Colonic mucosa (tissue), 4 donors: ENCODE results near the gene JAZF1. TPM values are rescaled to one million over a fixed set of nuclear protein-coding genes. Genes with fewer than 3 reads are reported as not detected.

Source experiments
- DNase-seq: peaks from one replicate; pipeline ENCODE4 v3.0.0-alpha.2; 2020
- H3K27ac ChIP-seq: fragments of 200-600 bp; one replicate; pipeline ENCODE4 v1.8.0; 2021
- H3K27me3 ChIP-seq: fragments of 200-600 bp; one replicate; pipeline ENCODE4 v1.8.0; 2021
- H3K36me3 ChIP-seq: fragments of 200-600 bp; one replicate; pipeline ENCODE4 v1.8.0; 2021
- H3K4me1 ChIP-seq: fragments of 200-600 bp; one replicate; pipeline ENCODE4 v1.8.0; 2021; ENCODE audit warnings: mild to moderate bottlenecking
- H3K4me3 ChIP-seq: fragments of 200-600 bp; one replicate; pipeline ENCODE4 v1.8.0; 2021
- H3K9ac ChIP-seq, 2 donors: one replicate each; pipeline ENCODE4 v1.7.0; 2013; ENCODE audit warnings: control low read depth in 2 of 2, low read depth in 2 of 2, low read length in 2 of 2
- H3K9me3 ChIP-seq: fragments of 200-600 bp; one replicate; pipeline ENCODE4 v1.8.0; 2021
- CTCF ChIP-seq: fragments of 200-600 bp; IDR thresholded peaks from one replicate; pipeline ENCODE4 v1.8.0; 2022; ENCODE audit warnings: antibody characterized with exemption, mild to moderate bottlenecking
- intact Hi-C: fragments of 100-400 bp; cut with DNase I; formaldehyde crosslinking; loops from one replicate; pipeline ENCODE4 v1.14.1; 2022
- total RNA-seq, 2 donors: library from RNA; stranded (reverse); fragmentation: NEBNext Ultra II Directional in 1 of 2; extraction: Animal tissue kit (Norgen Biotek cat#: 25700) in 1 of 2; gene quantifications; one replicate each; pipeline ENCODE4 v1.2.1, GENCODE V29; 2021
- donor health status: healthy.
- donor health status: DM: no; HTN: no; CAD: no.
- donor health status: DM: no; HTN: no; CAD: no.

Gene JAZF1
- total RNA-seq, 2 donors from 2014 or later, result 1.8 to 10.1 TPM

- Histone ChIP-seq H3K4me3 (no peak overlapping the region), H3K9ac (no peak overlapping the region), H3K9me3 (no peaks in the 10 kb centered on the region), H3K36me3 (no peaks in the 10 kb centered on the region), H3K4me1 (no peaks in the 10 kb centered on the region), H3K27ac (no peak overlapping the region), H3K27me3 (no peaks in the 10 kb centered on the region)
- no peak for TF ChIP-seq CTCF
- no peak for DNase-seq
- intact Hi-C loops, result no loop called here
Measured at GRCh38 chr7:28145090-28145626, 35.4 kb downstream of the JAZF1 start.

GRCh38 chr7:28144266-28144665, 36.3 kb downstream of the JAZF1 start:
- no peak overlapping the region for H3K4me3 ChIP-seq
- intact Hi-C loops, result no loop called here
- TF ChIP-seq CTCF, result no peak
- H3K27ac ChIP-seq, result no peak overlapping the region
- no peaks in the 10 kb centered on the region for H3K4me1 ChIP-seq
- H3K9ac ChIP-seq, result no peak overlapping the region
- no peaks in the 10 kb centered on the region for H3K27me3 ChIP-seq
- no peaks in the 10 kb centered on the region for H3K36me3 ChIP-seq
- no peak for DNase-seq
- H3K9me3 ChIP-seq, result no peaks in the 10 kb centered on the region

GRCh38 chr7:28142650-28143049, 37.9 kb downstream of the JAZF1 start:
- no peaks in the 10 kb centered on the region for H3K27me3 ChIP-seq
- H3K9me3 ChIP-seq, result no peaks in the 10 kb centered on the region
- TF ChIP-seq CTCF, result no peak
- intact Hi-C loops, result no loop called here
- H3K9ac ChIP-seq, result no peak overlapping the region
- DNase-seq, result no peak
- H3K4me3 ChIP-seq, result no peak overlapping the region
- H3K27ac ChIP-seq, result no peak overlapping the region
- H3K4me1 ChIP-seq, result no peaks in the 10 kb centered on the region
- H3K36me3 ChIP-seq, result no peaks in the 10 kb centered on the region

GRCh38 chr7:28140979-28141378, 39.6 kb downstream of the JAZF1 start:
- DNase-seq, result no peak
- Histone ChIP-seq H3K27ac (no peak overlapping the region), H3K9me3 (no peaks in the 10 kb centered on the region), H3K9ac (no peak overlapping the region), H3K27me3 (no peaks in the 10 kb centered on the region), H3K4me3 (no peak overlapping the region), H3K36me3 (no peaks in the 10 kb centered on the region), H3K4me1 (no peaks in the 10 kb centered on the region)
- TF ChIP-seq CTCF, result no peak
- intact Hi-C loops, result no loop called here

GRCh38 chr7:28138837-28139236, 41.8 kb downstream of the JAZF1 start:
- H3K4me1 ChIP-seq, result no peaks in the 10 kb centered on the region
- no peak for TF ChIP-seq CTCF

GRCh38 chr7:28137463-28137862, 43.1 kb downstream of the JAZF1 start:
- TF ChIP-seq CTCF, result no peak
- DNase-seq, result no peak

More at GRCh38 chr7:28138837-28139236, 41.8 kb downstream of the JAZF1 start:
- Histone ChIP-seq H3K9ac (no peak overlapping the region), H3K4me3 (no peak overlapping the region), H3K27ac (no peak overlapping the region), H3K27me3 (no peaks in the 10 kb centered on the region), H3K9me3 (no peaks in the 10 kb centered on the region), H3K36me3 (no peaks in the 10 kb centered on the region)
- no peak for DNase-seq
- intact Hi-C loops, result no loop called here

More at GRCh38 chr7:28137463-28137862, 43.1 kb downstream of the JAZF1 start:
- no peaks in the 10 kb centered on the region for H3K4me1 ChIP-seq
- no peak overlapping the region for H3K4me3 ChIP-seq
- no peaks in the 10 kb centered on the region for H3K36me3 ChIP-seq
- intact Hi-C loops, result no loop called here
- no peaks in the 10 kb centered on the region for H3K9me3 ChIP-seq
- H3K27ac ChIP-seq, result no peak overlapping the region
- H3K27me3 ChIP-seq, result no peaks in the 10 kb centered on the region
- H3K9ac ChIP-seq, result no peak overlapping the region
